GM15510 (cell line): ENCODE data around the gene FGF22.
A peak's percentile ranks its signal among the peaks of the same experiment; 100 is the strongest.

ENCODE experiments used
- POLR2A ChIP-seq: IDR thresholded peaks from 3 replicates; pipeline ENCODE4 v1.6.1; 2011; ENCODE audit warnings: borderline replicate concordance; ENCODE audit not compliant: insufficient read length; ENCODE audit errors: extremely low read depth

The FGF22 gene

DNA sequence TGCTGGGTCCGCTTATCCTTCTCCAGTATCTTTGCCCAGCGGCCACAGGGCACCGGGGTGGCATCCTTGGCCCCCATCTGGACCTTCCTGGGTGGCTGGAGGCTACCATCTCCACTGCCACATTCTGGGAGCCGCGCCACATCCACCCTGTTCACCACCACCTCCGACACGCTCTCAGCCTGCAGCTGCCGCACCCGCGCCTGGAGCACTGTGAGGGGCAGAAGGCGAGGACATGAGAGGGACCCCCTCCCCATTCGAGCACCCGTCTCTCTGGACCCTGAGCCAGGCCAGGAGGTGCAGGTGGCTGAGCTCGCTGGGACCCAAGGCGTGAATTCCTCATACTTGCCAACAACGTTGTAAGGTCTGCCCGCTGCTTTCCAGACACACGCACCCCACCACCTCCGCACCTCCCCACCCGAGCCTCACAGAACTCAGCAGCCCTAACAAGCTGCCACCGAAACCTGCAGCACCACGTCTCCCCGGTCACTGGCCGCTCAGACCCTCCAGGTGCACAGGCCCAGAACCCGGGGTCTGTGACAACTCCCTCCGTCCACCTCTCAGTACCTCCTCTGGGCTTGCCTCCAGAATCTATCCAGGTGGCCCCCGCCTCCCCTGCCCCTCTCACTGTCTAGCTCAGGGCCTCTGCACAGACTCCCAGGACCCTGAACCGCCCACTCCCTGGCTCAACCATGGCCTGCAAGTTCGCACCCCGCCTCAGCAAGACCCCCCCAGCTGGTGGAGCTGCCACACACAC lies 9.5 kb upstream of the FGF22 start:
- TF ChIP-seq POLR2A = no peak

DNA sequence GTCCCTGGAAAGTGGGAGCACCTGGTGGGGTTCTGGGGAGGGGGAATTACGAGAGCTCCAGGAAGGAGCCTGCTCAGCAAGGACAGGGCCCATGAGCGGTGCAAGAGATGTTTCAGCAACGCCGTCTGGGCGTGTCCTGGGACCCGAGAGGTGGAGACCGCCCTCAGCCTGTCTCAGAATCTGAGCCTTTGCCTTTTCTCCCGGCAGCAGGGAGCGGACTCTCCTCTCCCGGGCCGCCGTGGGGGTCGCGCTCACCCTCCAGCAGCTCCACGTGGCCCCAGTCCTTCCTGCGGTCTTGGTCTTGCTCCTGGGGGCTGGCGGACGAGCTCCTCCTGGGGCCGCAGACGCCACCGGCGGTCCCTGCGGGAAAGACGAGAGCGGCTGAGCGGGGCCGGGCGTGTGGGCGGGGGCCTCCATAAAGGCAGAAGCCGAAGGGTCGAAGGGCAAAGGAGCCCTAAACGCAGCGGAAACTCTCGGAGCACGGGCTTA lies 7.1 kb upstream of the FGF22 start:
- TF ChIP-seq POLR2A = no peak

- peak; percentile 76 for TF ChIP-seq POLR2A
Observed at GRCh38 chr19:633068-633785, 6.5 kb upstream of the FGF22 start, which contains the start of gene POLRMT. TSS of gene POLRMT (minus strand) at chr19:633537. CDS start at chr19:633512, 25 bp downstream.

- TF ChIP-seq POLR2A = no peak
Observed at GRCh38 chr19:633786-634639, 5.7 kb upstream of the FGF22 start.

DNA sequence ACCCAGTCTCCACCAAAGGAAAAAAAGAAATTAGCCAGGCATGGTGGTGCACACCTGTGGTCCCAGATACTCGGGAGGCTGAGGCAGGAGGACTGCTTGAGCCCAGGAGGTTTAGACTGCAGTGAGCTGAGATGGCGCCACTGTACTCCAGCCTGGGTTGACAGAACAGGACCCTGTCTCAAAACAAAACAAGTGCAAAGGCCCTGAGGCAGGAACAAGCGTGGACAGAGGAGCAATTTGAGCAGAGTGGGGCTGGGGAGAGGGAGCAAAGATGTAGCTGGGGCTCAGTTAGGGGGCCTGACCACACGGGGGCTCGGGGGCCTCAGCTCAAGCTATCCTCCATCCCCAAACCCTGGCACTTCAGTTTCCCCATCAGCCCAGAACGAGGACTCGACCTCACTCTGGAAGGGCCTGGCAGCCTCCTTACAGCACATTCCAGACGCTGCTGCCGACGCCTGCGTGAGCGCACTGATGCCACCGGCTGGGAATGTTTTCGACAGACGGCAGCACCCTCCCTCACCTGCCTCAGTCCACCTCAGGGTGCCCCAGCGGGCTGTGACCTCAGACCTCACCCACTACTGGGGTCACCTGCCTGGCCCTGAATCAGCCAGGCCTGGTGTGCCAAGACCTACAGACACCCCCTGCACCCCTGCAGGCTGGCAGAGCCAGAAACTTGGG lies 4.6 kb upstream of the FGF22 start:
- no peak for TF ChIP-seq POLR2A

GRCh38 chr19:638906-639252 lies 800 bp upstream of the FGF22 start:
- no peak for TF ChIP-seq POLR2A

DNA sequence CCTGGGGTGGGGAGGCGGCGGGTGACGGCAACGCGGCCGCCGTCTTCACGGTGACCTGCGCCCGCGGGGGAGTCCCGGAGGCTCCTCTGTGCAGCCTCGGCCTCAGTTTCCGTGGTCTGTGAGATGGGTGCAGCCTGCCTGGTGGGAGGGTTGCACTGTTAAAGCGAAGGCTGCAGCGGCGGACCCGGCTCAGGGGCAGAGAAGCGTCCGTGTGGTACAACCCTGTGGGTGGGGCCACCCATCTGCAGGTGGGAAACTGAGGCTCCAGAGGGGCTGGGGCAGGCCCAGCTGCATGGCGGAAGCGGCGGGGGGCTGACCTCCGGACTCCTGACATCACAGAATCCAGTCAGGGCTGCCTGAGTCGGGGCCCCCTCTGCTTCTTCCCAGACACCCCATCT lies 481 bp downstream of the FGF22 start:
- TF ChIP-seq POLR2A = no peak

DNA sequence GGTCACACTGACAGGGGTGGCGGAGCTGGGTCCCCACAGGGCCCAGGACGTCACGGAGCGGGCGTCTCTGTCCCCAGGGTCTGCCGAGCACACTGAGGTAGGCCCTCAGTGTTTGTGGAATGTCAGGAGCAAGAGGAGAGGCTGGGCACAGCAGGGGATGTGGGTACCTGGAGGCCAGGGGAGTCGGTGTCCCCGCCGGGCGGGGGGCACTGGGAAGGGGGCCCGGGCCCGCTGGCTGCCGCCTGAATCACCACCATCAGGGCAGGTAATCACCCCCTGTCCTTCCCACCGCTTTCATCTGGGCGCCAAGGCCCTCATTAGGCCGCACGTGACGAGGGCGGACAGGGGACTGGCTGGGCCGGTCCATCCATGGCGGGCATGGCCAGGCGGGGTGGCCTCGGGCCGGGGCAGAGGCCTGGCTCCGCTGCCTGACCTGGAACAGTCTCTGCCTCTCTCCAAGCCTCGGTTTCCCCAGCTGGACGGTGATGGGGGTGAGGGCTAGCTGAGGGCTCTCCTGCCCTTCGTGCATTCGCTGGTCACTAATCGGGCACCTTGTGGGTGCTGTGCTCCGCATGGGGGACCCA lies 1.0 kb downstream of the FGF22 start:
- TF ChIP-seq POLR2A = no peak

- no peak for TF ChIP-seq POLR2A
Observed at GRCh38 chr19:641702-642101, 2.0 kb downstream of the FGF22 start.

DNA sequence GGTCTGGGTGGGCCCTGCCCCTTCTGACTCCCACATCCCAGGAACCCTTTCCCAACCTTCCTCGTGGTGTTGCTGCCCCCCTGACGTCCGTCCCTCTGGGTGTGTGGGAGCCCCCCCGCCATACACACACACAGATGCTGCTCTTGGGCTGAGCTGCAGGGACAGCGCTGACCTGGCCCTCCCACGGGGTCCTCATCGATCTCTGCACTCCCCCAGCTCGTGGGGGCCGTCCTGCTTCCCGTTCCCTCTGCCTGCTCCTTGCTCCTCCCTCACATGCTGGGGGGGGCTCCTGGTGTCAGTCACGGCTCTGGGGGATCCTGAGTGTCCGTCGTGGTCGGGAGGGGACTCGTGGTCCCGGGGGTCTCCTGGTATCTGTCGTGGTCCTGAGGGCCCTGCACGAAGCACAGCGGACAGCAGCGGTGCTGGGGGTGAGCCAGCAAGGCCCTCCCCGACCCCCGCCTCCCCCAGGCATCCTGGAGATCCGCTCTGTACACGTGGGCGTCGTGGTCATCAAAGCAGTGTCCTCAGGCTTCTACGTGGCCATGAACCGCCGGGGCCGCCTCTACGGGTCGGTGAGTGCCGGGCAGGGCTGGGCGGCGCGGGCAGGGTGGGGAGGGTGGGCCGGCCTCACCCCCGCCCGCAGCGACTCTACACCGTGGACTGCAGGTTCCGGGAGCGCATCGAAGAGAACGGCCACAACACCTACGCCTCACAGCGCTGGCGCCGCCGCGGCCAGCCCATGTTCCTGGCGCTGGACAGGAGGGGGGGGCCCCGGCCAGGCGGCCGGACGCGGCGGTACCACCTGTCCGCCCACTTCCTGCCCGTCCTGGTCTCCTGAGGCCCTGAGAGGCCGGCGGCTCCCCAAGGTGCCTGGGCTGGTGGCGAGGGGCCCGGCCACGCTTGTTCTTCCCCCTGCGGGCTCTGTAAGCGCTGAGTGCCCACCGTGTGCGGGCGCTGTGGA lies 3.4 kb downstream of the FGF22 start:
- TF ChIP-seq POLR2A = no peak

DNA sequence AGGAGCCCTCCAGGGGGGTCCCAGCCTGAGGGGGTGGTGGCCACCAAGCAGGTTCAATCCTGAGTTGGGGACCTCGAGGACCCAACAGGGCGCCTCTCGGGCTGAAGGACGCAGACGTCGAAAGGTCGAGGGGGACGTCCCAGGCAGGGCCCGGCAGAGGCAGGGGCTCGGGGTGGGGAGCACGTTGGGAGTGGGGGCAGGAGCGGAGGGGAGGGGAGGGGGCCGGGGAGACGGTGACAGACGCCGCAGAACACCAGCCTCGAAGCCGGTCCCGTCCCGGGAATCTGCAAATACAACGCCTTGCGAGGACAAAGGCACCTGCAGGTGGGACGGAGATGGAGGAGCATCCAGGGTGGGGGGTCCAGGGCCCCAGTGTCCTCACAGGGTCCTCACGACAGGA lies 4.1 kb downstream of the FGF22 start:
- TF ChIP-seq POLR2A = no peak

DNA sequence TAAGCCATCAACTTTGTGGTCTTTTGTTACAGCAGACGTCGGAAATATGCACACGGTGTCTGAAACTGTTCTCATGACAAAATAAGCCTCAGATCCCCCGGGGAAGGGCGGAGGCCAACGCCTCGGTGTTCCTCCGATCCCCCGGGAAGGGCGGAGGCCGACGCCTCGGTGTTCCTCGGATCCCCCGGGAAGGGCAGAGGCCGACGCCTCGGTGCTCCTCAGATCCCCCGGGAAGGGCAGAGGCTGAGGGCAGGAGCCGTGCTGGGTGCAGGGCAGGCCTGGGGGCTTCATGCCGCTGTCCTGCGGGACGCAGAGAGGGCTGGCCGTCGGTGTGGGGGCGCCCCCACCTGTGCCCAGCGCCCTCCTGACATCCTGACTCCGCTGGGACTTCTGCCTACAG lies 4.7 kb downstream of the FGF22 start:
- TF ChIP-seq POLR2A = no peak

DNA sequence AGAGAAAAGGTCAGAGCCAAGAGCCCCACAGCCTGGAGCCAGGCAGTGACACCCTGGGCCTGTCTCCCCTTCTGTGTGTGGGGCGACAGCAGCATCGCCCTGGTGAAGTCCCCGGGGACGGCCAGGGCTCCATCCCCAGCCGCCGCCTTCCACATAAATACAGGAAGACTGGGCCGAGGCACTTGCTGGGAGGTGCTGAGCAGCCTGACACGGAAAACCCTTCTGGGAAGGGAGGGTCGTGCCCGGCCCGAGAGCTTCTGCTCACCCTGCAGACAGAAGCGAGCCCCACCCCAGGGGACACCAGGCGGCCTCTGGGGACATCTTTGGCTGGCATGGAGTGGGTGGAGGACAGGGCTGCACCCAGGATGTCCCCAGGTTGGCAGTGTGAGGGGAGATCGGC lies 5.1 kb downstream of the FGF22 start:
- TF ChIP-seq POLR2A = no peak
